IMR-90 (cell line): ENCODE data around the gene NUP205. TPM values are rescaled to one million over a fixed set of nuclear protein-coding genes. Genes with fewer than 3 reads are reported as not detected.

ENCODE experiments used
- ATAC-seq: fragments of 200-7000 bp; cut with Tn5 transposase; 2 replicates; pipeline ENCODE4 v1.9.1; 2020; ENCODE audit warnings: low read depth, mild to moderate bottlenecking, moderate library complexity
- BruUV-seq: library from RNA; stranded (reverse); fragments of 400-500 nt; replicated peaks from 2 replicates; lab custom pipeline; 2021; lab: Mats Ljungman, UMichigan
- CTCF ChIA-PET: fragments of 300-600 bp; formaldehyde crosslinking; extraction: SDS; loops from one replicate; lab custom pipeline; 2021; ENCODE audit warnings: antibody characterized with exemption; lab: Yijun Ruan, JAX
- POLR2A ChIA-PET: fragments of 300-600 bp; sonication (Branson Sonifier 250); formaldehyde crosslinking; loops from one replicate; lab custom pipeline; 2022; ENCODE audit warnings: antibody characterized with exemption; ENCODE audit not compliant: unreplicated experiment; lab: Charles Lee
- DNase-seq: peaks from one replicate; pipeline ENCODE4 v3.0.0; 2013
- H2AFZ ChIP-seq: replicated peaks from 2 replicates; pipeline ENCODE3; 2013; ENCODE audit warnings: low read length, mild to moderate bottlenecking; ENCODE audit not compliant: poor library complexity
- H2AK5ac ChIP-seq: 2 replicates; pipeline ENCODE4 v1.6.1; 2013; ENCODE audit warnings: low read depth, low read length, inconsistent platforms
- H2AK9ac ChIP-seq: replicated peaks from 2 replicates; pipeline ENCODE3; 2013; ENCODE audit warnings: mild to moderate bottlenecking, low read depth, low read length, moderate library complexity; ENCODE audit not compliant: poor library complexity
- H2BK120ac ChIP-seq: 2 replicates; pipeline ENCODE4 v1.6.1; 2013; ENCODE audit warnings: low read depth, low read length, inconsistent platforms
- H2BK15ac ChIP-seq: 3 replicates; pipeline ENCODE4 v1.6.1; 2013; ENCODE audit warnings: low read depth, low read length, inconsistent platforms
- H2BK20ac ChIP-seq: 2 replicates; pipeline ENCODE4 v1.6.1; 2013; ENCODE audit warnings: low read depth, mild to moderate bottlenecking, inconsistent platforms, low read length, moderate library complexity
- H2BK5ac ChIP-seq: 2 replicates; pipeline ENCODE4 v1.6.1; 2013; ENCODE audit warnings: mild to moderate bottlenecking, low read depth, low read length, inconsistent platforms; ENCODE audit not compliant: poor library complexity, severe bottlenecking
- H3K14ac ChIP-seq: replicated peaks from 2 replicates; pipeline ENCODE4 v1.6.1; 2013; ENCODE audit warnings: low read depth, low read length, inconsistent platforms
- H3K18ac ChIP-seq: 2 replicates; pipeline ENCODE4 v1.6.1; 2013; ENCODE audit warnings: low read depth, low read length, control low read depth
- H3K23ac ChIP-seq: 2 replicates; pipeline ENCODE4 v1.6.1; 2013; ENCODE audit warnings: low read depth, low read length, inconsistent platforms
- H3K27ac ChIP-seq: 2 replicates; pipeline ENCODE4 v1.5.1; 2013; ENCODE audit warnings: mild to moderate bottlenecking, control low read depth, low read length; ENCODE audit not compliant: insufficient read depth
- H3K27me3 ChIP-seq: 2 replicates; pipeline ENCODE4 v1.6.1; 2013; ENCODE audit warnings: low read length; ENCODE audit not compliant: control insufficient read depth, insufficient read depth
- H3K36me3 ChIP-seq: 2 replicates; pipeline ENCODE4 v1.6.1; 2013; ENCODE audit warnings: low read length, mixed read lengths; ENCODE audit not compliant: control insufficient read depth, insufficient read depth
- H3K4ac ChIP-seq: 2 replicates; pipeline ENCODE4 v1.6.1; 2013; ENCODE audit warnings: low read depth, low read length, inconsistent platforms
- H3K4me1 ChIP-seq: 2 replicates; pipeline ENCODE4 v1.6.1; 2013; ENCODE audit warnings: low read length, mixed read lengths; ENCODE audit not compliant: control insufficient read depth, insufficient read depth
- H3K4me2 ChIP-seq: 2 replicates; pipeline ENCODE4 v1.6.1; 2013; ENCODE audit warnings: low read depth, mild to moderate bottlenecking, control low read depth, low read length, moderate library complexity
- H3K4me3 ChIP-seq: 2 replicates; pipeline ENCODE4 v1.5.1; 2013; ENCODE audit warnings: low read depth, mild to moderate bottlenecking, control low read depth, low read length, moderate library complexity; ENCODE audit not compliant: insufficient read depth
- H3K56ac ChIP-seq: 2 replicates; pipeline ENCODE4 v1.6.1; 2013; ENCODE audit warnings: low read length, inconsistent platforms; ENCODE audit not compliant: insufficient read depth; ENCODE audit errors: extremely low read depth
- H3K79me1 ChIP-seq, 2 experiments: 2 replicates each; pipeline ENCODE4 v1.6.1; 2013; ENCODE audit warnings: low read length in 2 of 2, inconsistent platforms in 1 of 2, low read depth in 1 of 2
- H3K9ac ChIP-seq: 2 replicates; pipeline ENCODE4 v1.6.1; 2013; ENCODE audit warnings: low read depth, low read length, control low read depth
- H3K9me1 ChIP-seq: 2 replicates; pipeline ENCODE4 v1.6.1; 2013; ENCODE audit warnings: low read length, inconsistent platforms; ENCODE audit not compliant: insufficient read depth
- H3K9me3 ChIP-seq: 2 replicates; pipeline ENCODE4 v1.6.1; 2013; ENCODE audit warnings: low read length; ENCODE audit not compliant: control insufficient read depth, insufficient read depth
- H4K20me1 ChIP-seq: 2 replicates; pipeline ENCODE4 v1.6.1; 2013; ENCODE audit warnings: low read length, inconsistent platforms; ENCODE audit not compliant: insufficient read depth
- H4K5ac ChIP-seq: 2 replicates; pipeline ENCODE4 v1.6.1; 2013; ENCODE audit warnings: mild to moderate bottlenecking, low read depth, low read length, control low read depth
- H4K8ac ChIP-seq, 2 experiments: 2 replicates each; pipeline ENCODE4 v1.6.1; 2013; ENCODE audit warnings: low read depth in 2 of 2, low read length in 2 of 2, control low read depth in 1 of 2, inconsistent platforms in 1 of 2
- H4K91ac ChIP-seq: 2 replicates; pipeline ENCODE4 v1.6.1; 2013; ENCODE audit warnings: low read depth, low read length, inconsistent platforms; ENCODE audit not compliant: insufficient read depth
- BHLHE40 ChIP-seq: fragments of 150-350 bp; IDR thresholded peaks from 2 replicates; pipeline ENCODE4 v1.6.1; 2016; ENCODE audit warnings: mild to moderate bottlenecking, low read depth, low read length
- CEBPB ChIP-seq: IDR thresholded peaks from 2 replicates; pipeline ENCODE4 v1.6.1; 2012; ENCODE audit warnings: low read depth, low read length, improper control_type of control experiment
- ELK1 ChIP-seq: fragments of 150-350 bp; IDR thresholded peaks from 2 replicates; pipeline ENCODE4 v1.6.1; 2016; ENCODE audit warnings: low read depth, mild to moderate bottlenecking, low read length, moderate library complexity, borderline replicate concordance
- FOS ChIP-seq: fragments of 150-350 bp; IDR thresholded peaks from 2 replicates; pipeline ENCODE4 v1.6.1; 2016; ENCODE audit warnings: low read depth, low read length
- MXI1 ChIP-seq: IDR thresholded peaks from 2 replicates; pipeline ENCODE4 v1.6.1; 2012; ENCODE audit warnings: low read depth, mild to moderate bottlenecking, low read length, moderate library complexity, borderline replicate concordance
- NFE2L2 ChIP-seq: fragments of 150-350 bp; IDR thresholded peaks from 2 replicates; pipeline ENCODE4 v1.6.1; 2016; ENCODE audit warnings: low read depth, mild to moderate bottlenecking, low read length
- POLR2A ChIP-seq: IDR thresholded peaks from 2 replicates; pipeline ENCODE4 v1.6.1; 2012; ENCODE audit warnings: mild to moderate bottlenecking, low read depth, low read length
- RAD21 ChIP-seq: IDR thresholded peaks from 2 replicates; pipeline ENCODE4 v1.6.1; 2012; ENCODE audit warnings: low read length, improper control_type of control experiment
- RCOR1 ChIP-seq: IDR thresholded peaks from 2 replicates; pipeline ENCODE4 v1.6.1; 2012; ENCODE audit warnings: mild to moderate bottlenecking, low read length, improper control_type of control experiment; ENCODE audit not compliant: insufficient replicate concordance
- RFX5 ChIP-seq: IDR thresholded peaks from 2 replicates; pipeline ENCODE4 v1.8.0; 2012; ENCODE audit warnings: low read depth, mild to moderate bottlenecking, low read length, moderate library complexity
- SMC3 ChIP-seq: fragments of 150-350 bp; IDR thresholded peaks from 2 replicates; pipeline ENCODE4 v1.6.1; 2016; ENCODE audit warnings: low read depth, mild to moderate bottlenecking, antibody characterized with exemption, low read length, moderate library complexity
- USF2 ChIP-seq: fragments of 150-350 bp; IDR thresholded peaks from 2 replicates; pipeline ENCODE4 v1.6.1; 2017; ENCODE audit warnings: mild to moderate bottlenecking, antibody characterized with exemption, low read length, low read depth
- WGBS, 2 experiments: methylation state at CpG; one replicate each; pipeline versions ENCODE4 v1.1.5 to v1.1.7; 2013; ENCODE audit warnings: missing lambda C conversion rate in 2 of 2; ENCODE audit not compliant: insufficient read length in 1 of 2; ENCODE audit errors: extremely low coverage in 2 of 2; 5-methylcytosine and 5-hydroxymethylcytosine counted together
- dilution Hi-C: fragments of 300-500 bp; cut with HindIII; formaldehyde crosslinking; loops from one replicate; pipeline ENCODE4 v1.14.3; 2018; ENCODE audit warnings: low sequenced_read_pairs; ENCODE audit not compliant: unreplicated experiment
- in situ Hi-C: fragments of 300-500 bp; cut with MboI; formaldehyde crosslinking; loops from 3 replicates; pipeline ENCODE4 v1.14.3; 2019; ENCODE audit warnings: low sequenced_read_pairs, inconsistent platforms, mixed read lengths
- intact Hi-C: fragments of 100-400 bp; cut with micrococcal nuclease; formaldehyde crosslinking; loops from 2 replicates; pipeline ENCODE4 v1.10.0; 2022
- polyA plus RNA-seq, 3 experiments: library from polyadenylated mRNA; depleted of rRNA; stranded (reverse); fragments of >200 nt; gene quantifications; 2 replicates each; pipeline ENCODE4 v1.2.3, GENCODE V29; 2012; ENCODE audit warnings: low replicate concordance in 1 of 3
- total RNA-seq: library from RNA; depleted of rRNA; stranded (reverse); fragments of >200 nt; gene quantifications from 2 replicates; pipeline ENCODE4 v1.2.3, GENCODE V29; 2012
- TF ChIP-seq, protein P1 (sequence below): conservative IDR thresholded peaks from 2 replicates; pipeline ENCODE4 v1.5.1; 2012; ENCODE audit warnings: mild to moderate bottlenecking, low read depth, low read length, improper control_type of control experiment

Gene NUP205
- total and polyA plus RNA-seq, 2 of the 4 experiments (the other 2 are of a cell fraction), result 29.5 to 84.6 TPM

DNA sequence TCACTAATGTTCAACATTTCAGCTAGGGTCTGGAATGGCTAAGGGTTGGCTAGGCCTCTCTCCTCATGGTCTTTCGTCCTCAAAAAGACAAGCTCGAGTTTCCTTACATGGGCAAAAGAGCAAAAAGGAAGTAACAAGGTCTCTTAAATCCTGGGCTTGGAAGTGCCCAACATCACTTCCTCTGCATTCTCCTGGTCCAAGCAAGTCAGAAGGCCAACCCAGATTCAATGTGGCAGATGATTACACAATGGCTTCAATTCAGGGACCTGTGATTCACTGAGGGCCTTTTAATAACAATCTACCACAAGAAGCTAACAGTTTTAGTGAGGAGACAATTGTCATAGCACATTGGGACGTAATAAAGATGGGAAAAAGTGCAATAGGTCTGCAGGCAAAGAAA is 4.4 kb upstream of the NUP205 start:
- no peak overlapping the region for H4K91ac ChIP-seq
- no peak overlapping the region for H3K18ac ChIP-seq
- H2BK15ac ChIP-seq, result no peak overlapping the region
- no peak overlapping the region for H3K4me3 ChIP-seq
- WGBS, 2 experiments, result no CpG with 5 or more reads among the region's 3 CpGs
- no peak overlapping the region for H3K27ac ChIP-seq
- no peak overlapping the region for H3K4ac ChIP-seq
- H3K23ac ChIP-seq, result no peak overlapping the region
- no peak overlapping the region for H2AK5ac ChIP-seq
- H3K27me3 ChIP-seq, result peaks cover 6% of the 10 kb centered on the region
- H3K9me1 ChIP-seq, result no peaks in the 10 kb centered on the region
- no peak overlapping the region for H3K14ac ChIP-seq
- ATAC-seq, result no peak
- no peak overlapping the region for H3K4me2 ChIP-seq
- no peak overlapping the region for H2AFZ ChIP-seq
- no peaks in the 10 kb centered on the region for H3K4me1 ChIP-seq
- H3K9ac ChIP-seq, result no peak overlapping the region
- no TSS peak for BruUV-seq
- no peak overlapping the region for H2BK120ac ChIP-seq
- no peaks in the 10 kb centered on the region for H3K36me3 ChIP-seq
- no peak overlapping the region for H2AK9ac ChIP-seq
- dilution Hi-C loops, result no loop called here
- H2BK20ac ChIP-seq, result no peak overlapping the region
- no peak overlapping the region for H3K56ac ChIP-seq
- H4K5ac ChIP-seq, result no peak overlapping the region
- H4K8ac ChIP-seq, result no peak overlapping the region
- no peaks in the 10 kb centered on the region; the same call in 1 of the 2 replicates for H4K20me1 ChIP-seq
- in situ Hi-C loops, result loop anchor here (25.0 kb wide), 1 partner anchor 866 kb away; no protein-coding TSS in a partner anchor
- CTCF ChIA-PET, result no interaction called here
- H3K79me1 ChIP-seq, result peaks cover 0 to 6% of the 10 kb centered on the region in 2 experiments; a peak in 2 of 4 replicates
- H3K9me3 ChIP-seq, result no peaks in the 10 kb centered on the region
- no peak for DNase-seq
- no peak overlapping the region for H2BK5ac ChIP-seq
- intact Hi-C loops, result loop anchor here (10.0 kb wide), 1 partner anchor 869 kb away; no protein-coding TSS in a partner anchor
- TF ChIP-seq SMC3 (no peak), NFE2L2 (no peak), FOS (no peak), USF2 (no peak), ELK1 (no peak), POLR2A (no peak), CEBPB (no peak; the same call in 1 of the 2 replicates), MXI1 (no peak), RCOR1 (no peak), BHLHE40 (no peak), RAD21 (no peak), RFX5 (no peak)
- TF ChIP-seq, protein P1, sequence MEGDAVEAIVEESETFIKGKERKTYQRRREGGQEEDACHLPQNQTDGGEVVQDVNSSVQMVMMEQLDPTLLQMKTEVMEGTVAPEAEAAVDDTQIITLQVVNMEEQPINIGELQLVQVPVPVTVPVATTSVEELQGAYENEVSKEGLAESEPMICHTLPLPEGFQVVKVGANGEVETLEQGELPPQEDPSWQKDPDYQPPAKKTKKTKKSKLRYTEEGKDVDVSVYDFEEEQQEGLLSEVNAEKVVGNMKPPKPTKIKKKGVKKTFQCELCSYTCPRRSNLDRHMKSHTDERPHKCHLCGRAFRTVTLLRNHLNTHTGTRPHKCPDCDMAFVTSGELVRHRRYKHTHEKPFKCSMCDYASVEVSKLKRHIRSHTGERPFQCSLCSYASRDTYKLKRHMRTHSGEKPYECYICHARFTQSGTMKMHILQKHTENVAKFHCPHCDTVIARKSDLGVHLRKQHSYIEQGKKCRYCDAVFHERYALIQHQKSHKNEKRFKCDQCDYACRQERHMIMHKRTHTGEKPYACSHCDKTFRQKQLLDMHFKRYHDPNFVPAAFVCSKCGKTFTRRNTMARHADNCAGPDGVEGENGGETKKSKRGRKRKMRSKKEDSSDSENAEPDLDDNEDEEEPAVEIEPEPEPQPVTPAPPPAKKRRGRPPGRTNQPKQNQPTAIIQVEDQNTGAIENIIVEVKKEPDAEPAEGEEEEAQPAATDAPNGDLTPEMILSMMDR, result no peak
- POLR2A ChIA-PET, result no interaction called here
